Adipose tissue (tissue), 3 donors: Measurements from ENCODE around the gene FBXL2. TPM values are rescaled to one million over a fixed set of nuclear protein-coding genes. Genes with fewer than 3 reads are reported as not detected.

ENCODE experiments used
- H3K27ac ChIP-seq: one replicate; pipeline ENCODE4 v1.5.1; 2013; ENCODE audit warnings: low read depth, low read length
- WGBS, 3 donors: extraction: QIAGEN DNeasy Blood & Tissue Kit; methylation state at CpG; one replicate each; pipeline ENCODE4 v1.1.7; 2013; 5-methylcytosine and 5-hydroxymethylcytosine counted together
- polyA plus RNA-seq, 3 donors: library from polyadenylated mRNA; stranded (reverse); fragments of 200-250 nt; gene quantifications; one replicate each; pipeline ENCODE4 v1.2.3, GENCODE V29; 2013
- donor health status: healthy with polysubstance abuse.
- donor health status: Bipolar disorder and iron deficiency.
- donor health status: healthy.

The FBXL2 gene
- polyA plus RNA-seq, 3 donors = 1.9 to 2.2 (median 2.1) TPM

DNA sequence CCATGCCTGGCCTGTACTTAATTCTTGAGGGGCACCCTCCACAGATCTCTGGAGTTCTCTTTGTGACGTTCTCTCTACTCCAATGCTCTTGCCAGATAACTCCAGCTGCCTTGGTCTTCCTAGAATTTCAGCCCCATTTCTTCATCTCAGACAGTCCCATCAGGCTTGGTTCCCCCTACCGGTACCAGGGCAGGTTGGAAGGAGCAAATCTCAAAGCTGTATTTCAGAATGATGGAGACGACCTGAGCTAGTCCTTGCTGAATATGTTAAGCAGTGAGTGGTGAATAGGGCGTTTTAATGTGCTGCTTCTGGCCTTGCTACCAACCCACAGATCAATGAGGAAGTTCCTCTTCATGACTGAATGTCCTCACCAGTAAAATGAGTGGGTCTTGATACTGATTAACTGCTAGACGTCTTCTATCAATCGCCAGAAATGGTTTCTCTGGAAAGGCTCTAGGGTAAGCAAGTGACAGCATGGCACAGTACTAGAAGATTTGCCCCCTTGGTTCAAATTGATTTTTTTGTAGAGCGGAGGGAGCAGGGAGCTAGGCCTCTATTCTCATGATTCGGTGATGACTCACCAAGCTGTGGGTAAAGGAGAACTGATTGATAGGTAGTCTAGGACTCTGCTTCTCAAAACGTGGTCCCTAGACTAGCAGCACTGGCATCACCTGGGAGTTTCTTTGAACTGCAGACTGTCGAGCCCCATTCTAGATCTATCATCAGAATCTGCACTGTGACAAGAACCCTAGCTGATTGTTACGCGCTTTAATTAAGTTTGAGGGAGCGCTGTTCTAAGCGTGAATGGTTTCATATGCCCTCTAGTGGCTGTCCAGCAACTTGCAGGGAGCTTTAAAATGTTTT lies 95.2 kb downstream of the FBXL2 start:
- WGBS, 3 donors = 47 to 55% (median 53%) methylated on average over 14 of the region's 14 CpGs
- H3K27ac ChIP-seq = no peak overlapping the region

DNA sequence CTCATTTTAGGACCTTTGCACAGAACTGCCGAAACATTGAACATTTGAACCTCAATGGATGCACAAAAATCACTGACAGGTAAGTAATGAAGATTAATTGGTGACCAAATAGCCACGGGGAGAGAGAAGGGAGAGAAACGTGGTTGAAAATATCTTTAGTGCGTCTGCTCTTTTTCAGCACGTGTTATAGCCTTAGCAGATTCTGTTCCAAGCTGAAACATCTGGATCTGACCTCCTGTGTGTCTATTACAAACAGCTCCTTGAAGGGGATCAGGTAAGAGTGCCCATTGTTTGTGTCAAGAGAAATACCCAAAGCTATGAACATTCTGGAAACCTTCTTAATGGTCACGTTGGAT lies 95.8 kb downstream of the FBXL2 start:
- no peak overlapping the region for H3K27ac ChIP-seq
- 49 to 56% (median 51%) methylated on average over 6 of the region's 6 CpGs for WGBS, 3 donors

- no peak overlapping the region for H3K27ac ChIP-seq
- 91 to 94% (median 91%) methylated on average over 3 of the region's 3 CpGs for WGBS, 3 donors
Measured at GRCh38 chr3:33377489-33377888, 100.2 kb downstream of the FBXL2 start.

DNA sequence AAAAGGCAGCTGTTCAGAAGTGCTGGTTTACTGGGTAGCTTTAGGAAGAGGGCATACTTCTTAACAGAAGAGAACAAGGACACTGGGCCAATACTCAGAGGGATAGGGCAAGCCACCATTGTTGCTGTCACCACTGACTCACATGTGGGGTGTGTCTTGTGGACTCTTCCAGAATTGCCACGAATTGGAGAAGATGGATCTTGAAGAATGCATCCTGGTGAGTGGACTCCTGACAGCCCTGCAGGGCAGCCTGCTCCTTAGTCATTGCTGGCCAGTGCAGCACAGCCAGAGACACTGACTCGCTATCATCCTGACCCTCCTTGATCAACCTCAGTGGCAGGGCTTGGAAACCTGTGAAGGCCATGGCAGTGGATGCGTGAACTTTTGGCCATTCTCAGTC lies 100.7 kb downstream of the FBXL2 start:
- H3K27ac ChIP-seq = no peak overlapping the region
- WGBS, 3 donors = 83 to 95% (median 89%) methylated on average over 3 of the region's 3 CpGs

DNA sequence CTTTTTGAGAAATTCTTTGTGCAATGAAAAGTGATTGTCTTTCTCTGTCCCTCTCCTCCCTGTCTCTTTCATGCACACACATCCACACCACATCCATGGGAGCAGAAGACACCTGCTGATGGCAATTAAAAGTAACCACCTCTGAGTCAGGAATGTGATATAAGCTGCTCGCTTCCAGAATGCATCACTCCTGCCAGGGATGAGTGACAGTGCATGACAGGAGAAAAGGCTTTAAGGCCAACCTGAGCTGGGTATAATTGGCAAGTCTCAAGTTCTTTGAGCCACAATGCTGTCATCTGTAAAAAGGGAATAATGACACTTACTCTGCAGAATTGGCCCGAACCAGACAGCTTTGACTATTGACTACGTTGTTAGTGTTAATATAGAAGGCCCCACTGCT lies 103.4 kb downstream of the FBXL2 start:
- WGBS, 3 donors = 92 to 94% (median 92%) methylated on average over 3 of the region's 3 CpGs
- H3K27ac ChIP-seq = no peak overlapping the region

DNA sequence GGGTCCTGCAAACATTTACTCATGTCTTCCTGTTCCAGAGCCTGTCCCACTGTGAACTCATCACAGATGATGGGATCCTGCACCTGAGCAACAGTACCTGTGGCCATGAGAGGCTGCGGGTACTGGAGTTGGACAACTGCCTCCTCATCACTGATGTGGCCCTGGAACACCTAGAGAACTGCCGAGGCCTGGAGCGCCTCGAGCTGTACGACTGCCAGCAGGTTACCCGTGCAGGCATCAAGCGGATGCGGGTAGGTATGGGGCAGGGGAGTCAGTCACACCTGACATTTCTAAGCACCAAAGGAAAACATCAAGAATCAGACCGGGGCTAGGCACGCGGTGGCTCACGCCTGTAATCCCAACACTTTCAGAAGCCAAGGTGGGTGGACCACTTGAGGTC lies 106.7 kb downstream of the FBXL2 start:
- no peak overlapping the region for H3K27ac ChIP-seq
- WGBS, 3 donors = 97 to 98% (median 98%) methylated on average over 12 of the region's 12 CpGs

GRCh38 chr3:33385423-33385822 lies 108.2 kb downstream of the FBXL2 start:
- no peak overlapping the region for H3K27ac ChIP-seq
- 44 to 78% (median 61%) methylated on average over 5 of the region's 5 CpGs for WGBS, 3 donors

DNA sequence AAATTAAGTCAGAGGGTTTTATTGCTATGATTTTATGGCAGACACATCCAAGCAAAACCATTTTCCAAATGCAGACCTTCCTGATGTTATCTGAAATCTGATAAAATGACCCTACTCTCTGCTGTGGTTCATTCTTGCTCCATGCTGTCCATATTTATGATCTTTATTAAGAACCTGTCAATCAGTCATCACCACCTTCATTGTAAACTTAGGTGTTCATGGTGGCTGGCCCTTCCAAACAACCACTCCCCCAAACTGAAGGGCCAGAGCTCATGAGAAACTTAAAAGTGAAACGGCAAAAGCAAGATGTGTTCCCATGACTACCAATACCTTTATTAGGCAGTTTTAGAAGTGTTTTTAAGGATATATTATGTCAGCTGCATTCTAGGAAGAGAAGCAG lies 109.4 kb downstream of the FBXL2 start:
- no peak overlapping the region for H3K27ac ChIP-seq
- WGBS, 3 donors = 78 to 83% (median 78%) methylated on average over 1 of the region's 1 CpG

GRCh38 chr3:33388374-33389100 lies 111.3 kb downstream of the FBXL2 start:
- no peak overlapping the region for H3K27ac ChIP-seq
- 78 to 88% (median 79%) methylated on average over 7 of the region's 7 CpGs for WGBS, 3 donors

DNA sequence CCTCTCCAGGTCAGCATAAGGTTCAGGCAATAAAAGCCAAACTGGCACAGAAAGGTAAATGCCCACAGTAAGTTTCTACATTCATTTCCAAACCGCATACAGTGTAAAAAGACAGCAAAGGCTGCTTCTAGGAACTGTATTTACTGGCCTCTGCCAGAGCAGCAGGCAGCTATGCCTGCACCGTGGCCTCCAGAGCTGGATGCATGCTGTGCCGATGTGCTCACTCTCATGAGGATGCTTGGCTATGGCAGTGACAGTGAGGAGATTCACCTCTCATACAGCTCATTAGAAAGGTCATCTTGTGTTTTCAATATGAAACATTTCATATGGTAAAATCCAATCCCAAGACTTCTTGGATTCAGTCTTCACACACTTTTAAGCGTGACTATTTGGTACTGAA lies 112.7 kb downstream of the FBXL2 start:
- no peak overlapping the region for H3K27ac ChIP-seq
- WGBS, 3 donors = 93 to 95% (median 94%) methylated on average over 4 of the region's 4 CpGs

- no peak overlapping the region for H3K27ac ChIP-seq
- WGBS, 3 donors = 83 to 88% (median 88%) methylated on average over 8 of the region's 8 CpGs
Measured at GRCh38 chr3:33391255-33391995, 114.2 kb downstream of the FBXL2 start.

- H3K27ac ChIP-seq = no peak overlapping the region
- WGBS, 3 donors = 93 to 94% (median 94%) methylated on average over 4 of the region's 4 CpGs
Measured at GRCh38 chr3:33392144-33392543, 114.9 kb downstream of the FBXL2 start.

GRCh38 chr3:33392703-33393125 lies 115.5 kb downstream of the FBXL2 start:
- WGBS, 3 donors = 45 to 77% (median 69%) methylated on average over 4 of the region's 4 CpGs
- H3K27ac ChIP-seq = no peak overlapping the region

GRCh38 chr3:33394403-33395054 lies 117.3 kb downstream of the FBXL2 start:
- WGBS, 3 donors = 75 to 100% (median 95%) methylated on average over 1 of the region's 1 CpG
- H3K27ac ChIP-seq = no peak overlapping the region

GRCh38 chr3:33395900-33396299 lies 118.7 kb downstream of the FBXL2 start:
- H3K27ac ChIP-seq = no peak overlapping the region
- WGBS, 3 donors = 90 to 93% (median 92%) methylated on average over 7 of the region's 7 CpGs

DNA sequence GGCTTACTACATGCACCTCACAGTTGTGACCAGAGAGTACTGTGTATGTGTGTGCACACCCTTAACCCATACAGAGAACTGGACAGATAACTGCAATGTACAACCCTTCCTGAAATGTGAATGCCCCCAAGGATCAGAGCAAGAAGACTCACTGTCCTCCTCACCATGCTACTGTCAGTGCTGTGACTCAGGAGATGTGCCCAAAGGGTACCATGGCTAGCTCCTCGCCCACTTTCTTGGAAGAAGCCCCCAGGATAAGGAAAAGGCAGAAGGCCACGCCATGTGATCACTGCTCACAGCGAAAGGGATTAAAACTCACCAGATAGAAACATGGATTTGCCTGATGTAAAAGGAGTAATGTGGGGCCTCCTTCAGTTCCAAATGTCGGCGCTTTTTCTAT lies 121.2 kb downstream of the FBXL2 start:
- WGBS, 3 donors = 96 to 98% (median 98%) methylated on average over 5 of the region's 5 CpGs
- no peak overlapping the region for H3K27ac ChIP-seq

- H3K27ac ChIP-seq = no peak overlapping the region
- 82 to 87% (median 84%) methylated on average over 2 of the region's 2 CpGs for WGBS, 3 donors
Measured at GRCh38 chr3:33401781-33402180, 124.5 kb downstream of the FBXL2 start.

DNA sequence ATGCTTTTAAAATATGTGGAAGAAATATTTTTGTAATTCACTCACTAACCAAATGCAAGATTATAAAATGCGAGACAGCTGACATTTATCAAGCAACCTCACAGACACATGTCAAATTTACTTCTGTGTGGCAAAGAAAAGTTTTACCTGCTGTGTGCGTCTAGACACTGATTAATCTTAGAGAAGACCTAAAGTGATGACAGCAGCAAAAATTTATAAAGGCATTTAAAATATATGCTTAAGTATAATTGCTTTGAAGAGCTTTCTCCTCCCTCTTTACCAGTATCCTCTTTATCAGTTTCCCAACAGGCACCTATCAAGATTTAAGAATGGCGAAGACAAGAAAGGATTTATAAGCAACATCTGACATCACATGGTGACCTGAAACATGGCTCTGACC lies 125.7 kb downstream of the FBXL2 start:
- H3K27ac ChIP-seq = no peak overlapping the region

GRCh38 chr3:33403756-33404155 lies 126.5 kb downstream of the FBXL2 start:
- WGBS, 3 donors = 96 to 99% (median 96%) methylated on average over 6 of the region's 6 CpGs
- no peak overlapping the region for H3K27ac ChIP-seq

More for the DNA sequence above, 125.7 kb downstream of the FBXL2 start:
- WGBS, 3 donors = 94 to 97% (median 96%) methylated on average over 3 of the region's 3 CpGs
